ENCODE measurements around the gene PCMTD2.

PCMTD2 gene

GRCh38 chr20:64256282-64256935 lies 861 bp downstream of the PCMTD2 start:
- no peak for DNase-seq (ENCODE audit: low read depth)

- no peak for DNase-seq (ENCODE audit: low read depth)
Measured at GRCh38 chr20:64257107-64257757, 1.7 kb downstream of the PCMTD2 start.

- no peak for DNase-seq (ENCODE audit: low read depth)
Measured at GRCh38 chr20:64258071-64258823, 2.7 kb downstream of the PCMTD2 start.

- DNase-seq (ENCODE audit: low read depth): no peak
Measured at GRCh38 chr20:64260239-64260638, 4.7 kb downstream of the PCMTD2 start.

- DNase-seq (ENCODE audit: low read depth): no peak
Measured at GRCh38 chr20:64261138-64261537, 5.6 kb downstream of the PCMTD2 start.

GRCh38 chr20:64264091-64264490 lies 8.5 kb downstream of the PCMTD2 start:
- DNase-seq (ENCODE audit: low read depth): no peak

- no peak for DNase-seq (ENCODE audit: low read depth)
Measured at GRCh38 chr20:64265201-64265600, 9.7 kb downstream of the PCMTD2 start.

GRCh38 chr20:64266988-64267387 lies 11.4 kb downstream of the PCMTD2 start:
- DNase-seq (ENCODE audit: low read depth): no peak

GRCh38 chr20:64268174-64268573 lies 12.6 kb downstream of the PCMTD2 start:
- DNase-seq (ENCODE audit: low read depth): no peak

- DNase-seq (ENCODE audit: low read depth): no peak
Measured at GRCh38 chr20:64269604-64270411, 14.3 kb downstream of the PCMTD2 start.

- DNase-seq (ENCODE audit: low read depth): no peak
Measured at GRCh38 chr20:64271636-64272035, 16.1 kb downstream of the PCMTD2 start.

- no peak for DNase-seq (ENCODE audit: low read depth)
Measured at GRCh38 chr20:64273109-64273508, 17.6 kb downstream of the PCMTD2 start.

GRCh38 chr20:64276817-64277216 lies 21.3 kb downstream of the PCMTD2 start:
- DNase-seq (ENCODE audit: low read depth): no peak

GRCh38 chr20:64277571-64278316 lies 22.2 kb downstream of the PCMTD2 start:
- DNase-seq (ENCODE audit: low read depth): no peak

GRCh38 chr20:64278317-64278681 lies 22.8 kb downstream of the PCMTD2 start:
- no peak for DNase-seq (ENCODE audit: low read depth)

- DNase-seq (ENCODE audit: low read depth): no peak
Measured at GRCh38 chr20:64279826-64280459, 24.4 kb downstream of the PCMTD2 start.

GRCh38 chr20:64280460-64280843 lies 24.9 kb downstream of the PCMTD2 start:
- no peak for DNase-seq (ENCODE audit: low read depth)

- no peak for DNase-seq (ENCODE audit: low read depth)
Measured at GRCh38 chr20:64283646-64284045, 28.1 kb downstream of the PCMTD2 start.

- DNase-seq (ENCODE audit: low read depth): peak; percentile 52
Measured at GRCh38 chr20:64285579-64286446, 30.3 kb downstream of the PCMTD2 start.
